Measurements from ENCODE around the gene MRTFA. TPM values are rescaled to one million over a fixed set of nuclear protein-coding genes. Genes with fewer than 3 reads are reported as not detected.

The MRTFA gene
- total RNA-seq, 1 donor from 2014 or later, result 11.3 TPM

- Mint-ChIP-seq H3K4me3 (no peak overlapping the region), H3K36me3 (peaks cover 10% of the 10 kb centered on the region), H3K27me3 (ENCODE audit: insufficient read depth, low read depth) (no peaks in the 10 kb centered on the region), H3K9me3 (peaks cover 6% of the 10 kb centered on the region), H3K4me1 (no peaks in the 10 kb centered on the region), H3K27ac (no peak overlapping the region)
- Histone ChIP-seq H3K79me2 (ENCODE audit: low read depth) (peaks cover 11% of the 10 kb centered on the region), H3K9ac (no peak overlapping the region), H3K4me3 (no peak overlapping the region), H3K4me2 (no peak overlapping the region), H3K4me1 (no peaks in the 10 kb centered on the region), H3F3A (ENCODE audit: low read depth) (peaks cover 2% of the 10 kb centered on the region), H3K27ac (no peak overlapping the region), H2AFZ (replicated peaks) (no peak overlapping the region), H3K9me3 (ENCODE audit: low read depth) (no peaks in the 10 kb centered on the region), H3K27me3 (no peaks in the 10 kb centered on the region), H4K20me1 (ENCODE audit: low read depth) (no peaks in the 10 kb centered on the region), H3K36me3 (no peaks in the 10 kb centered on the region)
- DNase-seq (ENCODE audit: low spot score), result no peak
- TF ChIP-seq EZH2 (IDR thresholded peaks at IDR 0.05) (no peak), EZH2phosphoT487 (IDR thresholded peaks at IDR 0.05) (no peak), CTCF (IDR thresholded peaks at IDR 0.05) (no peak)
Observed at GRCh38 chr22:40578171-40578570, 58.3 kb downstream of the MRTFA start.

- H3K9ac ChIP-seq, result no peak overlapping the region
- no peaks in the 10 kb centered on the region for H3K27me3 Mint-ChIP-seq (ENCODE audit: insufficient read depth, low read depth)
- no peak overlapping the region for H3K27ac ChIP-seq
- peaks cover 24% of the 10 kb centered on the region for H3K36me3 Mint-ChIP-seq
- H3K27me3 ChIP-seq, result no peaks in the 10 kb centered on the region
- no peak overlapping the region for H3K4me2 ChIP-seq
- H3K4me1 ChIP-seq, result peaks cover 8% of the 10 kb centered on the region
- no peak for DNase-seq (ENCODE audit: low spot score)
- peaks cover 47% of the 10 kb centered on the region for H3K79me2 ChIP-seq (ENCODE audit: low read depth)
- no peak overlapping the region for H3K4me3 ChIP-seq
- H3K36me3 ChIP-seq, result peaks cover 4% of the 10 kb centered on the region
- H2AFZ ChIP-seq (replicated peaks), result no peak overlapping the region
- TF ChIP-seq EZH2 (IDR thresholded peaks at IDR 0.05) (no peak), EZH2phosphoT487 (IDR thresholded peaks at IDR 0.05) (no peak), CTCF (IDR thresholded peaks at IDR 0.05) (no peak)
- H4K20me1 ChIP-seq (ENCODE audit: low read depth), result no peaks in the 10 kb centered on the region
- no peak overlapping the region for H3K27ac Mint-ChIP-seq
- peaks cover 3% of the 10 kb centered on the region for H3K9me3 ChIP-seq (ENCODE audit: low read depth)
- H3K4me3 Mint-ChIP-seq, result no peak overlapping the region
- H3F3A ChIP-seq (ENCODE audit: low read depth), result no peaks in the 10 kb centered on the region
- H3K9me3 Mint-ChIP-seq, result peaks cover 25% of the 10 kb centered on the region
- peaks cover 5% of the 10 kb centered on the region for H3K4me1 Mint-ChIP-seq
Observed at GRCh38 chr22:40572976-40573375, 63.5 kb downstream of the MRTFA start.

GRCh38 chr22:40571887-40572286, 64.6 kb downstream of the MRTFA start:
- TF ChIP-seq EZH2phosphoT487 (IDR thresholded peaks at IDR 0.05) (no peak), CTCF (IDR thresholded peaks at IDR 0.05) (no peak), EZH2 (IDR thresholded peaks at IDR 0.05) (no peak)
- Histone ChIP-seq H3K4me1 (peaks cover 9% of the 10 kb centered on the region), H3K27me3 (no peaks in the 10 kb centered on the region), H3K27ac (no peak overlapping the region), H3K4me2 (no peak overlapping the region), H3K36me3 (peaks cover 4% of the 10 kb centered on the region), H3F3A (ENCODE audit: low read depth) (no peaks in the 10 kb centered on the region), H3K79me2 (ENCODE audit: low read depth) (peaks cover 53% of the 10 kb centered on the region), H3K4me3 (no peak overlapping the region), H4K20me1 (ENCODE audit: low read depth) (no peaks in the 10 kb centered on the region), H3K9me3 (ENCODE audit: low read depth) (peaks cover 3% of the 10 kb centered on the region), H3K9ac (no peak overlapping the region), H2AFZ (replicated peaks) (no peak overlapping the region)
- no peak overlapping the region for H3K4me3 Mint-ChIP-seq
- H3K27me3 Mint-ChIP-seq (ENCODE audit: insufficient read depth, low read depth), result no peaks in the 10 kb centered on the region
- DNase-seq (ENCODE audit: low spot score), result no peak
- H3K9me3 Mint-ChIP-seq, result peaks cover 25% of the 10 kb centered on the region
- peaks cover 9% of the 10 kb centered on the region for H3K4me1 Mint-ChIP-seq
- H3K27ac Mint-ChIP-seq, result no peak overlapping the region
- peaks cover 24% of the 10 kb centered on the region for H3K36me3 Mint-ChIP-seq
